ENCODE measurements around the gene FLT3LG. TPM values are rescaled to one million over a fixed set of nuclear protein-coding genes. Genes with fewer than 3 reads are reported as not detected.

FLT3LG gene
- total and polyA plus RNA-seq, 9 of the 15 experiments (the other 6 are each of a cell fraction or from before 2014, with no cell fraction given) = 0.31 to 6.4 (median 1.1) TPM

DNA sequence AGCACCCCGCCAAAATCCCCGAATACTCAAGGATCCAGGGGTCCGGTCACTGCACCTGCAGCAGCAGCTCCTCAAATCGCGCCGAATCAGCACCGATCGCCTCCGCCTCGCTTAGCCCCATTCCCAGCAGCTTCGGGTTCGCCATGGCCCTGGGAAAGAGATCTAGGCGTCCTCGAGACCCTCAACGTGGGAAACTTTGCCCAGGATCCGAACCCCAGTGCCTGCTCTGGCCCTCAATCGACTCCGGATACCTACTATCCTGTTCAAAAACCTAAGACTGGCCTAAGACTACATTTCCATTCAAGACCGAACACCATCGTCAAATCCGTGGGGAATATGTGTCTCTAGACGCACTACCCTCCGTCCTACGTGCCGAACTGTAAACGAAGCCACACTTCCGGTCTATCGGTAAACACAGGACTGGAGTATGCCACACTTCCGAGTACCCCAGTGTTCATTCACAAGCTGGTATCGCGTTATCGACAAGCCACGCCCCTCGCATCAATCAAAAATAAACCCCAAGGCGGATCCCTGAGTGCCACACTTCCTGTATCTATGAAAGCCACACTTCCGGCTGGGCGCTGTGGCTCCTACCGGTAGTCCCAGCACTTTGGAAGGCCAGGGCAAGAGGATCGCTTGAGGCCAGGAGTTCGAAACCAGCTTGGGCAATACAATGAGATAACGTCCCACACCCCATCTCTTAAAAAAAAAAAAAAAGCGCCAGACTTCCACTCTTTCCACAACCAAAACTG lies 22.4 kb upstream of the FLT3LG start, which contains the start of gene PIH1D1 (continued):
- TF ChIP-seq ZNF766 (CRISPR knock-in tag; conservative IDR thresholded peaks at IDR 0.05) (peak; percentile 92), IRF2 (CRISPR knock-in tag; IDR thresholded peaks at IDR 0.05) (no peak), CBX5 (IDR thresholded peaks at IDR 0.05; ENCODE audit: borderline replicate concordance, low read depth) (no peak), KAT7 (CRISPR knock-in tag; IDR thresholded peaks at IDR 0.05; ENCODE audit: borderline replicate concordance) (0 out of 2 replicates have a peak, but pooled peaks have one; percentile 57), ZC3H4 (CRISPR knock-in tag; IDR thresholded peaks at IDR 0.05; ENCODE audit: borderline replicate concordance) (no peak), KAT2B (IDR thresholded peaks at IDR 0.05; ENCODE audit: low read depth, low read length) (no peak), CC2D1A (IDR thresholded peaks at IDR 0.05) (peak; percentile 19; the same call in 1 of the 2 replicates), GABPA (tag; conservative IDR thresholded peaks at IDR 0.05; ENCODE audit: low read depth) (peak; percentile 98), SUPT5H (IDR thresholded peaks at IDR 0.05) (peak; percentile 89), ETV1 (tag; conservative IDR thresholded peaks at IDR 0.05; ENCODE audit: low read depth) (peak; percentile 85), ZNF311 (CRISPR knock-in tag; IDR thresholded peaks at IDR 0.05) (no peak), SREBF1 (IDR thresholded peaks at IDR 0.05; ENCODE audit: borderline replicate concordance, low read depth, low read length) (0 out of 2 replicates have a peak, but pooled peaks have one; percentile 22), BMI1 (IDR thresholded peaks at IDR 0.05; ENCODE audit: low read length) (no peak), MBD2 (IDR thresholded peaks at IDR 0.05; ENCODE audit: borderline replicate concordance, low read depth) (no peak; the same call in 1 of the 2 replicates), YY1 (IDR thresholded peaks at IDR 0.05; ENCODE audit: borderline replicate concordance in 1 of 3, control insufficient read depth in 1 of 3, extremely low read depth in 1 of 3, insufficient read depth in 3 of 3, insufficient read length in 1 of 3, insufficient replicate concordance in 2 of 3, low read depth in 1 of 3, low read length in 2 of 3) (peak in 1 of 3 experiments; percentile 38), KDM2B (CRISPR knock-in tag; IDR thresholded peaks at IDR 0.05) (0 out of 2 replicates have a peak, but pooled peaks have one; percentile 34), CREB1 (IDR thresholded peaks at IDR 0.05) (peak; percentile 47; the same call in 1 of the 2 replicates), CREB1 (CRISPR knock-in tag; IDR thresholded peaks at IDR 0.05) (peak; percentile 57; the same call in 1 of the 2 replicates), MAFK (IDR thresholded peaks at IDR 0.05; ENCODE audit: low read length) (no peak), BHLHE40 (IDR thresholded peaks at IDR 0.05; ENCODE audit: low read length) (0 out of 2 replicates have a peak, but pooled peaks have one; percentile 8)
- TF ChIP-seq, protein P1, sequence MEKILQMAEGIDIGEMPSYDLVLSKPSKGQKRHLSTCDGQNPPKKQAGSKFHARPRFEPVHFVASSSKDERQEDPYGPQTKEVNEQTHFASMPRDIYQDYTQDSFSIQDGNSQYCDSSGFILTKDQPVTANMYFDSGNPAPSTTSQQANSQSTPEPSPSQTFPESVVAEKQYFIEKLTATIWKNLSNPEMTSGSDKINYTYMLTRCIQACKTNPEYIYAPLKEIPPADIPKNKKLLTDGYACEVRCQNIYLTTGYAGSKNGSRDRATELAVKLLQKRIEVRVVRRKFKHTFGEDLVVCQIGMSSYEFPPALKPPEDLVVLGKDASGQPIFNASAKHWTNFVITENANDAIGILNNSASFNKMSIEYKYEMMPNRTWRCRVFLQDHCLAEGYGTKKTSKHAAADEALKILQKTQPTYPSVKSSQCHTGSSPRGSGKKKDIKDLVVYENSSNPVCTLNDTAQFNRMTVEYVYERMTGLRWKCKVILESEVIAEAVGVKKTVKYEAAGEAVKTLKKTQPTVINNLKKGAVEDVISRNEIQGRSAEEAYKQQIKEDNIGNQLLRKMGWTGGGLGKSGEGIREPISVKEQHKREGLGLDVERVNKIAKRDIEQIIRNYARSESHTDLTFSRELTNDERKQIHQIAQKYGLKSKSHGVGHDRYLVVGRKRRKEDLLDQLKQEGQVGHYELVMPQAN (IDR thresholded peaks at IDR 0.05; ENCODE audit: borderline replicate concordance) = peak; percentile 63
- TF ChIP-seq, protein P2, sequence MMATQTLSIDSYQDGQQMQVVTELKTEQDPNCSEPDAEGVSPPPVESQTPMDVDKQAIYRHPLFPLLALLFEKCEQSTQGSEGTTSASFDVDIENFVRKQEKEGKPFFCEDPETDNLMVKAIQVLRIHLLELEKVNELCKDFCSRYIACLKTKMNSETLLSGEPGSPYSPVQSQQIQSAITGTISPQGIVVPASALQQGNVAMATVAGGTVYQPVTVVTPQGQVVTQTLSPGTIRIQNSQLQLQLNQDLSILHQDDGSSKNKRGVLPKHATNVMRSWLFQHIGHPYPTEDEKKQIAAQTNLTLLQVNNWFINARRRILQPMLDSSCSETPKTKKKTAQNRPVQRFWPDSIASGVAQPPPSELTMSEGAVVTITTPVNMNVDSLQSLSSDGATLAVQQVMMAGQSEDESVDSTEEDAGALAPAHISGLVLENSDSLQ (IDR thresholded peaks at IDR 0.05) = peak; percentile 98
- TF ChIP-seq, protein P3, sequence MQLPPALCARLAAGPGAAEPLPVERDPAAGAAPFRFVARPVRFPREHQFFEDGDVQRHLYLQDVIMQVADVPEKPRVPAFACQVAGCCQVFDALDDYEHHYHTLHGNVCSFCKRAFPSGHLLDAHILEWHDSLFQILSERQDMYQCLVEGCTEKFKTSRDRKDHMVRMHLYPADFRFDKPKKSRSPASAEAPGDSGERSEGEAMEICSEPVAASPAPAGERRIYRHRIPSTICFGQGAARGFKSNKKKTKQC (CRISPR knock-in tag; IDR thresholded peaks at IDR 0.05) = peak; percentile 27; the same call in 1 of the 2 replicates
- TF ChIP-seq, protein P4, sequence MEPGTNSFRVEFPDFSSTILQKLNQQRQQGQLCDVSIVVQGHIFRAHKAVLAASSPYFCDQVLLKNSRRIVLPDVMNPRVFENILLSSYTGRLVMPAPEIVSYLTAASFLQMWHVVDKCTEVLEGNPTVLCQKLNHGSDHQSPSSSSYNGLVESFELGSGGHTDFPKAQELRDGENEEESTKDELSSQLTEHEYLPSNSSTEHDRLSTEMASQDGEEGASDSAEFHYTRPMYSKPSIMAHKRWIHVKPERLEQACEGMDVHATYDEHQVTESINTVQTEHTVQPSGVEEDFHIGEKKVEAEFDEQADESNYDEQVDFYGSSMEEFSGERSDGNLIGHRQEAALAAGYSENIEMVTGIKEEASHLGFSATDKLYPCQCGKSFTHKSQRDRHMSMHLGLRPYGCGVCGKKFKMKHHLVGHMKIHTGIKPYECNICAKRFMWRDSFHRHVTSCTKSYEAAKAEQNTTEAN (CRISPR knock-in tag; IDR thresholded peaks at IDR 0.05) = no peak
